Activated effector memory CD4-positive, alpha-beta T cell treated with anti-CD3 and anti-CD28 coated beads, Interleukin-2, amount 50 U/mL, for 16 hours (primary cell): ENCODE measurements around the gene SNRPA.
"Not testable (repeated sequence)": the region's sequence is repeated elsewhere in the genome, so short reads cannot be mapped to it uniquely, and the experiment has no call there.

Experiments used
- DNase-seq: peaks from one replicate; pipeline ENCODE4 v3.0.0-alpha.2; 2020

The SNRPA gene

GRCh38 chr19:40721936-40722661, 28.9 kb upstream of the SNRPA start:
- DNase-seq, result no peak

- no peak for DNase-seq
These were observed 27.2 kb upstream of the SNRPA start for GRCh38 chr19:40723661-40724254.

- no peak for DNase-seq
These were observed 26.7 kb upstream of the SNRPA start for GRCh38 chr19:40724315-40724714.

GRCh38 chr19:40724855-40725254, 26.1 kb upstream of the SNRPA start:
- no peak for DNase-seq

GRCh38 chr19:40726279-40726678, 24.7 kb upstream of the SNRPA start:
- DNase-seq, result no peak

GRCh38 chr19:40730065-40730464, 20.9 kb upstream of the SNRPA start:
- DNase-seq, result not testable (repeated sequence)

GRCh38 chr19:40732304-40732703, 18.7 kb upstream of the SNRPA start:
- DNase-seq, result not testable (repeated sequence)

- no peak for DNase-seq
These were observed 17.9 kb upstream of the SNRPA start for GRCh38 chr19:40733149-40733548.

- no peak for DNase-seq
These were observed 15.8 kb upstream of the SNRPA start for GRCh38 chr19:40735013-40735771.

- no peak for DNase-seq
These were observed 14.3 kb upstream of the SNRPA start for GRCh38 chr19:40736661-40737060.

GRCh38 chr19:40737102-40737644, 13.8 kb upstream of the SNRPA start:
- no peak for DNase-seq

GRCh38 chr19:40739030-40739839, 11.8 kb upstream of the SNRPA start:
- no peak for DNase-seq

GRCh38 chr19:40739871-40740703, 10.9 kb upstream of the SNRPA start:
- DNase-seq, result no peak

- DNase-seq, result no peak
These were observed 10.3 kb upstream of the SNRPA start for GRCh38 chr19:40740747-40741146.

GRCh38 chr19:40741527-40742390, 9.2 kb upstream of the SNRPA start:
- no peak for DNase-seq

GRCh38 chr19:40742477-40742876, 8.5 kb upstream of the SNRPA start:
- DNase-seq, result peak; percentile 60

- peak; percentile 51 for DNase-seq
These were observed 8.1 kb upstream of the SNRPA start for GRCh38 chr19:40742886-40743285.

- no peak for DNase-seq
These were observed 7.1 kb upstream of the SNRPA start for GRCh38 chr19:40743926-40744325.

GRCh38 chr19:40744554-40745401, 6.2 kb upstream of the SNRPA start:
- no peak for DNase-seq

- no peak for DNase-seq
These were observed 5.6 kb upstream of the SNRPA start for GRCh38 chr19:40745402-40745780.
